H1 (cell line): Measurements from ENCODE around the gene OAT. TPM values are rescaled to one million over a fixed set of nuclear protein-coding genes. Genes with fewer than 3 reads are reported as not detected.

Experiments used
- FOSL1 ChIP-seq: IDR thresholded peaks from 2 replicates; pipeline ENCODE4 v1.6.1; 2011; ENCODE audit warnings: mild to moderate bottlenecking, low read depth, low read length, moderate library complexity; ENCODE audit not compliant: insufficient read depth
- NANOG ChIP-seq: IDR thresholded peaks from 2 replicates; pipeline ENCODE4 v1.6.1; 2011; ENCODE audit warnings: low read length, low read depth, mild to moderate bottlenecking, inconsistent platforms; ENCODE audit not compliant: insufficient read depth, poor library complexity, severe bottlenecking
- SP2 ChIP-seq: IDR thresholded peaks from 2 replicates; pipeline ENCODE4 v1.6.1; 2012; ENCODE audit warnings: mild to moderate bottlenecking, low read length, inconsistent platforms
- polyA plus RNA-seq, 7 experiments: library from polyadenylated mRNA; depleted of rRNA in 3 of 7; stranded (reverse) in 5 of 7; unstranded in 2 of 7; fragments of >200 nt in 5 of 7; fragments of 200-250 nt in 2 of 7; gene quantifications; 1 replicate in 5 of 7; 2 replicates in 1 of 7; 4 replicates in 1 of 7; pipeline versions ENCODE4 v1.2.1 to v1.2.3, GENCODE V29; 2011 to 2013; ENCODE audit warnings: missing spikeins in 2 of 7, mixed read lengths in 2 of 7
- total RNA-seq: library from RNA; stranded (reverse); fragmentation: NEBNext Ultra II Directional; extraction: Animal tissue kit (Norgen Biotek cat#: 25700); gene quantifications from 2 replicates; pipeline ENCODE4 v1.2.1, GENCODE V29; 2021

Gene OAT
- total and polyA plus RNA-seq, 2 of the 8 experiments (the other 6 are each of a cell fraction or from before 2014, with no cell fraction given) = 67.8 to 121 TPM

GRCh38 chr10:124462348-124462695, 43.6 kb upstream of the OAT start (continued):
- no peak for TF ChIP-seq SP2
- TF ChIP-seq FOSL1 = no peak
- TF ChIP-seq NANOG = no peak
